HCT116 (cell line): ENCODE data around the gene WDR13. TPM values are rescaled to one million over a fixed set of nuclear protein-coding genes. Genes with fewer than 3 reads are reported as not detected.

Experiments used
- ATAC-seq: fragments of 200-7000 bp; cut with Tn5 transposase; 2 replicates; pipeline ENCODE4 v1.9.1; 2020; ENCODE audit warnings: mild to moderate bottlenecking, moderate library complexity
- BruUV-seq: library from RNA; stranded (reverse); fragments of 400-500 nt; replicated peaks from 2 replicates; lab custom pipeline; 2021; lab: Mats Ljungman, UMichigan
- CTCF ChIA-PET: fragments of 300-600 bp; sonication (Branson Sonifier 250); formaldehyde crosslinking; loops from one replicate; lab custom pipeline; 2021; ENCODE audit warnings: antibody characterized with exemption; lab: Charles Lee
- POLR2A ChIA-PET: fragments of 300-600, 350-600 bp; sonication (Branson Sonifier 250); formaldehyde crosslinking; loops from one replicate; lab custom pipeline; 2021; ENCODE audit warnings: antibody characterized with exemption; lab: Charles Lee
- RAD21 ChIA-PET, 2 experiments: fragments of 300-600 bp; sonication (Branson Sonifier 250); formaldehyde crosslinking; loops; one replicate each; lab custom pipeline; 2023; ENCODE audit warnings: low total read pairs in 2 of 2; ENCODE audit not compliant: uncharacterized antibody in 2 of 2, unreplicated experiment in 2 of 2, low non-redundant PET in 1 of 2; lab: Charles Lee
- DNase-seq: peaks from one replicate; pipeline ENCODE4 v3.0.0-alpha.2; 2010; ENCODE audit warnings: low read depth, low spot score
- H2AFZ ChIP-seq: fragments of 200-600 bp; shearing (Covaris generic), sonication (generic); 2 replicates; pipeline ENCODE4 v1.6.1; 2017; ENCODE audit warnings: low read depth, mixed run types, mixed read lengths, antibody characterized with exemption, low read length; ENCODE audit not compliant: poor library complexity, severe bottlenecking
- H3K27ac ChIP-seq: 2 replicates; pipeline ENCODE4 v1.5.1; 2012; ENCODE audit warnings: low read depth, low read length
- H3K27me3 ChIP-seq: fragments of 200-600 bp; sonication (generic); 2 replicates; pipeline ENCODE4 v1.6.1; 2016; ENCODE audit warnings: mixed run types, low read length, mixed read lengths; ENCODE audit not compliant: insufficient read depth
- H3K36me3 ChIP-seq, 2 experiments: fragments of 200-500 bp in 1 of 2; fragments of 200-600 bp in 1 of 2; sonication (Bioruptor generic) in 1 of 2; sonication (generic) in 1 of 2; 2 replicates each; pipeline versions ENCODE4 v1.5.1 to v1.6.1; 2014 to 2016; ENCODE audit warnings: low read length in 2 of 2, inconsistent platforms in 1 of 2, mixed read lengths in 1 of 2, mixed run types in 1 of 2; ENCODE audit not compliant: insufficient read depth in 2 of 2, control insufficient read depth in 1 of 2
- H3K4me1 ChIP-seq, 2 experiments: fragments of 200-600 bp in 1 of 2; sonication (generic) in 1 of 2; 2 replicates each; pipeline versions ENCODE4 v1.5.1 to v1.6.1; 2012 to 2017; ENCODE audit warnings: low read length in 2 of 2, inconsistent platforms in 1 of 2, mild to moderate bottlenecking in 1 of 2, mixed read lengths in 1 of 2, mixed run types in 1 of 2, moderate library complexity in 1 of 2; ENCODE audit not compliant: insufficient read depth in 2 of 2, control insufficient read depth in 1 of 2
- H3K4me2 ChIP-seq: fragments of 200-600 bp; sonication (generic); 2 replicates; pipeline ENCODE4 v1.6.1; 2017; ENCODE audit warnings: mixed run types, low read length, mixed read lengths
- H3K4me3 ChIP-seq, 2 experiments: fragments of 200-600 bp in 1 of 2; sonication (generic) in 1 of 2; replicated peaks in 1 of 2; 2 replicates each; pipeline ENCODE4 v1.5.1; 2011 to 2016; ENCODE audit warnings: low read length in 2 of 2, control low read depth in 1 of 2, low read depth in 1 of 2, mild to moderate bottlenecking in 1 of 2, mixed read lengths in 1 of 2, mixed run types in 1 of 2
- H3K79me2 ChIP-seq: fragments of 200-600 bp; sonication (generic); 2 replicates; pipeline ENCODE4 v1.6.1; 2017; ENCODE audit warnings: mild to moderate bottlenecking, mixed run types, low read length, moderate library complexity, mixed read lengths; ENCODE audit not compliant: insufficient read depth
- H3K9ac ChIP-seq: fragments of 200-600 bp; sonication (generic); 2 replicates; pipeline ENCODE4 v1.6.1; 2016; ENCODE audit warnings: low read length, mixed read lengths
- H3K9me2 ChIP-seq: fragments of 200-600 bp; sonication (generic), shearing (Covaris generic); 2 replicates; pipeline ENCODE4 v1.6.1; 2017; ENCODE audit warnings: mixed run types, mild to moderate bottlenecking, moderate library complexity; ENCODE audit not compliant: insufficient read depth
- H3K9me3 ChIP-seq, 2 experiments: fragments of 200-500 bp in 1 of 2; fragments of 200-600 bp in 1 of 2; sonication (Bioruptor generic) in 1 of 2; sonication (generic) in 1 of 2; 2 replicates each; pipeline ENCODE4 v1.6.1; 2014 to 2017; ENCODE audit warnings: low read length in 2 of 2, mixed read lengths in 2 of 2, inconsistent platforms in 1 of 2, low read depth in 1 of 2, mild to moderate bottlenecking in 1 of 2, mixed run types in 1 of 2, moderate library complexity in 1 of 2; ENCODE audit not compliant: control insufficient read depth in 1 of 2, insufficient read depth in 1 of 2
- H4K20me1 ChIP-seq: fragments of 200-600 bp; sonication (generic), shearing (Covaris generic); 2 replicates; pipeline ENCODE4 v1.6.1; 2017; ENCODE audit warnings: mixed run types, mild to moderate bottlenecking, moderate library complexity; ENCODE audit not compliant: insufficient read depth
- ATF3 ChIP-seq: IDR thresholded peaks from 2 replicates; pipeline ENCODE4 v1.6.1; 2012
- CBX3 ChIP-seq: IDR thresholded peaks from 2 replicates; pipeline ENCODE4 v1.6.1; 2012; ENCODE audit warnings: low read depth
- CTCF ChIP-seq, 3 experiments: fragments of 200-600 bp in 1 of 3; sonication (generic) in 1 of 3; IDR thresholded peaks in 2 of 3; conservative IDR thresholded peaks in 1 of 3; 2 replicates each; pipeline ENCODE4 v1.5.1; 2012 to 2017; ENCODE audit warnings: low read depth in 2 of 3, low read length in 2 of 3, antibody characterized with exemption in 1 of 3, borderline replicate concordance in 1 of 3, control low read depth in 1 of 3, mild to moderate bottlenecking in 1 of 3, mixed read lengths in 1 of 3, mixed run types in 1 of 3, moderate library complexity in 1 of 3; ENCODE audit not compliant: insufficient read depth in 1 of 3
- EGR1 ChIP-seq: IDR thresholded peaks from 2 replicates; pipeline ENCODE4 v1.6.1; 2012; ENCODE audit warnings: low read depth
- ELF1 ChIP-seq: IDR thresholded peaks from 2 replicates; pipeline ENCODE4 v1.6.1; 2012; ENCODE audit warnings: low read depth, borderline replicate concordance
- EZH2 ChIP-seq: fragments of 200-600 bp; sonication (generic); IDR thresholded peaks from 2 replicates; pipeline ENCODE4 v1.6.1; 2017; ENCODE audit warnings: antibody characterized with exemption, mixed run types
- POLR2A ChIP-seq: IDR thresholded peaks from 2 replicates; pipeline ENCODE4 v1.7.0; 2011; ENCODE audit warnings: borderline replicate concordance; ENCODE audit not compliant: insufficient read depth, insufficient read length; ENCODE audit errors: extremely low read depth
- SRF ChIP-seq: IDR thresholded peaks from 2 replicates; pipeline ENCODE4 v1.6.1; 2012; ENCODE audit warnings: low read depth
- TCF7L2 ChIP-seq: IDR thresholded peaks from 2 replicates; pipeline ENCODE4 v1.7.0; 2011; ENCODE audit warnings: borderline replicate concordance, inconsistent platforms; ENCODE audit not compliant: insufficient read depth, insufficient read length; ENCODE audit errors: extremely low read depth
- YY1 ChIP-seq: IDR thresholded peaks from 2 replicates; pipeline ENCODE4 v1.6.1; 2011; ENCODE audit warnings: low read length, low read depth, moderate library complexity, mild to moderate bottlenecking; ENCODE audit not compliant: insufficient replicate concordance; ENCODE audit errors: extremely low read depth
- ZBTB33 ChIP-seq: IDR thresholded peaks from 2 replicates; pipeline ENCODE4 v1.6.1; 2011; ENCODE audit warnings: mild to moderate bottlenecking, low read length, moderate library complexity; ENCODE audit not compliant: insufficient replicate concordance; ENCODE audit errors: extremely low read depth
- intact Hi-C: fragments of 100-400 bp; cut with micrococcal nuclease; formaldehyde crosslinking; loops from 2 replicates; pipeline ENCODE4 v1.10.0; 2022
- total RNA-seq: library from RNA; stranded (reverse); gene quantifications from one replicate; pipeline ENCODE4 v1.2.1, GENCODE V29; 2021; ENCODE audit not compliant: unreplicated experiment
- TF ChIP-seq, protein P1 (sequence below): IDR thresholded peaks from 2 replicates; pipeline ENCODE4 v1.6.1; 2012

Gene WDR13
- total RNA-seq, 1 experiment from 2014 or later = 54.0 TPM

GRCh38 chrX:48592971-48593370 is 4.3 kb upstream of the WDR13 start (continued):
- TF ChIP-seq POLR2A (no peak), TCF7L2 (no peak), ZBTB33 (no peak)

GRCh38 chrX:48595929-48596328 is 1.4 kb upstream of the WDR13 start:
- intact Hi-C loops = no loop called here

GRCh38 chrX:48598614-48599013 is 1.3 kb downstream of the WDR13 start:
- Histone ChIP-seq H3K9ac (0 out of 2 replicates have a peak overlapping the region, but pooled peaks have one; percentile 86), H2AFZ (no peak overlapping the region), H3K4me2 (peak overlapping the region; percentile 80), H3K27me3 (no peaks in the 10 kb centered on the region), H3K9me2 (no peaks in the 10 kb centered on the region), H3K4me3 (peak overlapping the region; percentile 70 to 74), H4K20me1 (no peaks in the 10 kb centered on the region), H3K79me2 (no peaks in the 10 kb centered on the region), H3K9me3 (no peaks in the 10 kb centered on the region), H3K36me3 (peaks cover 0 to 4% of the 10 kb centered on the region in 2 experiments; a peak in 1 of 4 replicates), H3K27ac (peak overlapping the region; percentile 38; the same call in 1 of the 2 replicates), H3K4me1 (peaks cover 3 to 11% of the 10 kb centered on the region in 2 experiments; a peak in 2 of 4 replicates)
- intact Hi-C loops = no loop called here
- POLR2A ChIA-PET = interaction anchor here (1.0 kb wide), 1 partner anchor 21 kb away, joined by 3 read pairs; no protein-coding TSS in a partner anchor
- DNase-seq = no peak
- RAD21 ChIA-PET = no interaction called here
- CTCF ChIA-PET = no interaction called here
- no TSS peak for BruUV-seq
- TF ChIP-seq CTCF (IDR thresholded peaks at IDR 0.05 in 2 of 3, conservative IDR thresholded peaks at IDR 0.05 in 1 of 3; ENCODE audit: borderline replicate concordance in 1 of 3, insufficient read depth in 1 of 3, low read depth in 2 of 3, low read length in 2 of 3) (no peak), YY1 (no peak), POLR2A (no peak), SRF (no peak), ELF1 (no peak), CBX3 (no peak), ATF3 (no peak)
- TF ChIP-seq, protein P1, sequence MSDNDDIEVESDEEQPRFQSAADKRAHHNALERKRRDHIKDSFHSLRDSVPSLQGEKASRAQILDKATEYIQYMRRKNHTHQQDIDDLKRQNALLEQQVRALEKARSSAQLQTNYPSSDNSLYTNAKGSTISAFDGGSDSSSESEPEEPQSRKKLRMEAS = no peak
- no peak for ATAC-seq

More at GRCh38 chrX:48595929-48596328, 1.4 kb upstream of the WDR13 start:
- Histone ChIP-seq H3K9me3 (no peaks in the 10 kb centered on the region), H3K9me2 (no peaks in the 10 kb centered on the region), H4K20me1 (no peaks in the 10 kb centered on the region), H3K9ac (no peak overlapping the region), H2AFZ (no peak overlapping the region), H3K79me2 (no peaks in the 10 kb centered on the region), H3K4me2 (no peak overlapping the region), H3K4me1 (peaks cover 12 to 23% of the 10 kb centered on the region in 2 experiments), H3K36me3 (peaks cover 0 to 4% of the 10 kb centered on the region in 2 experiments; a peak in 1 of 4 replicates)
- DNase-seq = no peak
- CTCF ChIA-PET = no interaction called here
- POLR2A ChIA-PET = interaction anchor here (1.1 to 1.6 kb wide), 2 partner anchors 17 to 22 kb away, joined by 3 to 4 read pairs; partner anchors contain the start of gene RBM3
- no peak for TF ChIP-seq EZH2
- TF ChIP-seq EGR1 = no peak
- TF ChIP-seq, all 23 proteins: peak for 0
- BruUV-seq = TSS peak; percentile 40
- H3K27ac ChIP-seq = no peak overlapping the region
- no peaks in the 10 kb centered on the region for H3K27me3 ChIP-seq
- H3K4me3 ChIP-seq = no peak overlapping the region
- no peak for ATAC-seq
- RAD21 ChIA-PET = no interaction called here
